Heart left ventricle (tissue), 16 donors: ENCODE results near the gene ADAMTSL5. TPM values are rescaled to one million over a fixed set of nuclear protein-coding genes. Genes with fewer than 3 reads are reported as not detected.

Experiments used
- ATAC-seq, 4 donors: fragments of 200-7000 bp; cut with Tn5 transposase; one replicate each; pipeline ENCODE4 v1.9.1; 2020 to 2022; ENCODE audit warnings: moderate library complexity in 4 of 4, mild to moderate bottlenecking in 3 of 4, moderate number of reproducible peaks in 1 of 4
- DNase-seq, 5 donors: peaks; one replicate each; pipeline ENCODE4 v3.0.0-alpha.2; 2020
- H3K27ac ChIP-seq, 12 donors: fragments of 200-600 bp; sonication (generic) in 4 of 12; one replicate each; pipeline versions ENCODE4 v1.5.0 to v1.8.0; 2016 to 2022; ENCODE audit warnings: mild to moderate bottlenecking in 2 of 12
- H3K27me3 ChIP-seq, 9 donors: fragments of 200-600 bp; sonication (generic) in 2 of 9; one replicate each; pipeline versions ENCODE4 v1.5.1 to v1.8.0; 2016 to 2022; ENCODE audit warnings: mild to moderate bottlenecking in 3 of 9
- H3K36me3 ChIP-seq, 9 donors: fragments of 200-600 bp; sonication (generic) in 2 of 9; one replicate each; pipeline versions ENCODE4 v1.5.0 to v1.8.0; 2018 to 2022; ENCODE audit warnings: mild to moderate bottlenecking in 2 of 9
- H3K4me1 ChIP-seq, 12 donors: fragments of 200-600 bp; sonication (generic) in 4 of 12; one replicate each; pipeline versions ENCODE4 v1.5.0 to v1.8.0; 2016 to 2022; ENCODE audit warnings: mild to moderate bottlenecking in 3 of 12
- H3K4me3 ChIP-seq, 12 donors: fragments of 200-600 bp; sonication (generic) in 4 of 12; one replicate each; pipeline versions ENCODE4 v1.5.0 to v1.8.0; 2017 to 2022; ENCODE audit warnings: mild to moderate bottlenecking in 9 of 12, moderate library complexity in 4 of 12
- H3K9me3 ChIP-seq, 12 donors: fragments of 200-600 bp; sonication (generic) in 4 of 12; one replicate each; pipeline versions ENCODE4 v1.5.0 to v1.8.0; 2016 to 2022; ENCODE audit warnings: mild to moderate bottlenecking in 1 of 12
- CTCF ChIP-seq, 12 donors: fragments of 200-600 bp; sonication (generic) in 4 of 12; IDR thresholded peaks; one replicate each; pipeline versions ENCODE4 v1.5.0 to v1.8.0; 2018 to 2022; ENCODE audit warnings: antibody characterized with exemption in 12 of 12, mild to moderate bottlenecking in 5 of 12
- POLR2A ChIP-seq, 2 donors: fragments of 450-650 bp; IDR thresholded peaks; one replicate each; pipeline ENCODE4 v1.6.1; 2017; ENCODE audit warnings: antibody characterized with exemption in 2 of 2, mild to moderate bottlenecking in 2 of 2, moderate library complexity in 2 of 2
- WGBS, 4 donors: extraction: QIAGEN DNeasy Blood & Tissue Kit in 2 of 4; methylation state at CpG; one replicate each; pipeline versions ENCODE4 v1.1.5 to v1.1.7; 2013 to 2018; 5-methylcytosine and 5-hydroxymethylcytosine counted together
- intact Hi-C, 10 donors: fragments of 100-400 bp; cut with DNase I; formaldehyde crosslinking; loops; one replicate each; pipeline versions ENCODE4 v1.11.1 to v1.14.2; 2022
- polyA plus RNA-seq, 2 donors: library from polyadenylated mRNA; stranded (reverse); fragments of 200-250 nt; gene quantifications; one replicate each; pipeline ENCODE4 v1.2.3, GENCODE V29; 2013
- total RNA-seq, 9 donors: library from RNA; depleted of rRNA in 2 of 9; stranded (reverse); fragments of >200 nt in 2 of 9; fragmentation: NEBNext Ultra II Directional in 3 of 9; extraction: Animal tissue kit (Norgen Biotek cat#: 25700) in 3 of 9; gene quantifications; one replicate each; pipeline versions ENCODE4 v1.1.0 to v1.2.4, GENCODE V29; 2016 to 2023
- donor health status: ischemic (EF 13 %, LVEDD 7.1; RV severe dilation, severe dysfunction).
- donor health status: healthy with polysubstance abuse.
- donor health status: DM: no; HTN: yes; CAD: no.
- donor health status: DM: no; HTN: no; CAD: no.
- donor health status: ischemic (EF 25% LVEDD 6.9; RV normal size, moderate dysfunction).
- donor health status: ischemic (EF 25% LVEDD 5.7; RV mildly dilated, moderate dysfunction).
- donor health status: healthy.
- donor health status: DM: yes; HTN: yes; CAD: no.
- donor health status: ischemic (EF 35%, LVEDD 5.7; RV mildly dilated, moderate dysfunction).
- donor health status: nonischemic (EF 11% LVEDD 7.7; RV severe dilation, severe dysfunction).
- donor health status: DM: yes; HTN: yes; CAD: no.
- donor health status: PGD.
- donor health status: ischemic (EF 29% LVEDD 5.4; RV normal size, mild dysfunction).
- donor health status: nonischemic (EF 23%, LVEDD 6.1; RV moderate dilation, normal function).

Gene ADAMTSL5
- total and polyA plus RNA-seq, 11 donors: 20.8 to 53.6 (median 30.2) TPM

GRCh38 chr19:1503925-1504773 is 8.7 kb downstream of the ADAMTSL5 start:
- 61 to 70% (median 67%) methylated on average over 16 to 23 of the region's 23 CpGs for WGBS, 4 donors
- Histone ChIP-seq H3K27ac (no peak overlapping the region), H3K4me3 (no peak overlapping the region), H3K9me3 (peaks cover 0 to 6% (median 0%) of the 10 kb centered on the region in 12 donors), H3K4me1 (peaks cover 0 to 33% (median 17%) of the 10 kb centered on the region in 12 donors), H3K36me3 (peaks cover 0 to 8% (median 0%) of the 10 kb centered on the region in 9 donors), H3K27me3 (peaks cover 0 to 19% (median 8%) of the 10 kb centered on the region in 9 donors)
- intact Hi-C loops: no loop called here
- no peak for ATAC-seq
- no peak for DNase-seq
- no peak for TF ChIP-seq CTCF (IDR thresholded peaks at IDR 0.05)
- TF ChIP-seq POLR2A (IDR thresholded peaks at IDR 0.05): no peak

GRCh38 chr19:1503089-1503924 is 9.5 kb downstream of the ADAMTSL5 start:
- peak in 1 of 4 donors; percentile 7 for ATAC-seq
- intact Hi-C loops: no loop called here
- Histone ChIP-seq H3K36me3 (peaks cover 0 to 8% (median 0%) of the 10 kb centered on the region in 9 donors), H3K27me3 (peaks cover 0 to 19% (median 8%) of the 10 kb centered on the region in 9 donors), H3K27ac (no peak overlapping the region), H3K4me1 (peaks cover 0 to 31% (median 16%) of the 10 kb centered on the region in 12 donors), H3K4me3 (peak overlapping the region in 7 of 12 donors; percentile 8 to 30 (median 22)), H3K9me3 (peaks cover 0 to 1% (median 0%) of the 10 kb centered on the region in 12 donors)
- WGBS, 4 donors: 6 to 19% (median 9%) methylated on average over 27 to 49 of the region's 49 CpGs
- TF ChIP-seq POLR2A (IDR thresholded peaks at IDR 0.05) (no peak), CTCF (IDR thresholded peaks at IDR 0.05) (peak; percentile 62 to 85 (median 74))
- peak in 1 of 5 donors; percentile 62 for DNase-seq

GRCh38 chr19:1502433-1503088 is 10.3 kb downstream of the ADAMTSL5 start:
- H3K27me3 ChIP-seq: peaks cover 0 to 25% (median 12%) of the 10 kb centered on the region in 9 donors
- H3K4me1 ChIP-seq: peaks cover 0 to 23% (median 14%) of the 10 kb centered on the region in 12 donors
- H3K36me3 ChIP-seq: peaks cover 0 to 8% (median 0%) of the 10 kb centered on the region in 9 donors
- no peak overlapping the region for H3K27ac ChIP-seq
- WGBS, 4 donors: 56 to 62% (median 58%) methylated on average over 14 of the region's 14 CpGs
- intact Hi-C loops: no loop called here
- ATAC-seq: no peak
- H3K4me3 ChIP-seq: peak overlapping the region in 3 of 12 donors; percentile 20 to 26 (median 24)
- DNase-seq: no peak
- H3K9me3 ChIP-seq: no peaks in the 10 kb centered on the region
- TF ChIP-seq CTCF (IDR thresholded peaks at IDR 0.05): no peak
- no peak for TF ChIP-seq POLR2A (IDR thresholded peaks at IDR 0.05)
